Measurements from ENCODE around the gene SLC12A5. TPM values are rescaled to one million over a fixed set of nuclear protein-coding genes. Genes with fewer than 3 reads are reported as not detected.

SLC12A5 gene
- total RNA-seq, 1 donor from 2014 or later: 5.1 TPM

GRCh38 chr20:46004187-46004586, 24.8 kb upstream of the SLC12A5 start:
- H3K27me3 Mint-ChIP-seq: peaks cover 53% of the 10 kb centered on the region
- no peak overlapping the region for H3K27ac Mint-ChIP-seq
- DNase-seq (ENCODE audit: extremely low spot score, unreplicated experiment): no peak
- no peaks in the 10 kb centered on the region for H3K36me3 Mint-ChIP-seq
- no peaks in the 10 kb centered on the region for H3K9me3 Mint-ChIP-seq
- H3K4me3 Mint-ChIP-seq: no peak overlapping the region
- peaks cover 5% of the 10 kb centered on the region for H3K4me1 Mint-ChIP-seq (ENCODE audit: unreplicated experiment)
- no peak for TF ChIP-seq CTCF (conservative IDR thresholded peaks at IDR 0.05)

DNA sequence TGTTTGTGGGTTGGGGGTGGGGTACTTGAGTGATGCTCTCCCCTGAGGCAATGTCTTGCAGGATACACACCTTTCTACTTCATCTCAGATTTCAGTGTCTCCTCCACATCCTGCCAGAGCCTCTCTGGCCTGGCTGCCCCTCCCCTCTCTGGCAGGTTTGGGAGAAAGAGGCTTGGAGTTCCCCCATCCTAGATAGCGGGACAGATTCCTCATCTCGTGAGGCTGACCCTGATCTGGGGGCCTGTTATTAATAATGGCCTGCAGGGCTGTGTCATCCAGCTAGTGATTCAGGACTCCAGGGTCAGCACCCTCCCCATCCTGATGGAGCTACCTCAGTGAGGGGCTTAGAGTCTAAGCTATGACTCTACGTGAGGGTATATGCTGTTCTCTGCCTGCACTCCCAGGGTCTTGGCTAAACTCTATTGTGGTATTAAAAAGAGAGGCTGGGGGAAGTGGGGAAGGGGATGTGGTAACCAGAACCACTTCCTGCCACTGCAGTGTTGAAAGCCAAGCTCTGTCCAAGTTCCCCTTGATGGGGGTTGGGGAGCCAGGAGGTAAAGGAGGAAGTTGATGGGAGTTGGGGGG, 24.0 kb upstream of the SLC12A5 start:
- H3K4me3 Mint-ChIP-seq: no peak overlapping the region

DNA sequence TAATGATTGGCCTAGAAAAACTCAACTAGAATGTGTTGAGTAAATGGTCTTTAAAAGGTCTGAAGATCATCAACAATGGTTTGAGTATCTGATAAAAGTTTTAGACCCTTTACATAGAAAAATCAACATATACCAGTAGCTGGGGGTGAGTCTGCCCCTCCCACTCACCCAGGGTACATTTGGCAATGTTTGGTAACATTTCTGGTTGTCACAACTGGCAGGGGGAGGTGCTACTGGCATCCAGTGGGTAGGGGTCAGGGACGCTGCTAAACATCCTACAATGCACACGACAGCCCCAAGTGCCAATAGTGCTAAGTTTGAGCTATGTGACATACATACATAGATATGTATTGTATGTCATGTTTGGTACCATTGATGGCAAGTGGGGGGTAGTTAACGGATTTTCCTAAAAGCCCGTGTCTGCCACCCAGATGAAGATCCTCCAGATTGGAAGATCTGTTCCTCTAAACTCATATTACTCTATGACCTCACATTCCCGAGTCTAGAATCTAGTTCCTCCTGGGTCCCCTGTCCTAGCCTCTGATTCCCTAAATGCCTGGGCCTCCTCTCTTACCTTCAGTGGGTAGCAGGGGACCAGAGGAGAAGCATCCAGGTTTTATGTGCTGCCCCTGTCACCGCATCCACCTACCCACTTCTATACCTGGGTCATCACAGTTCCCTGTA, 22.9 kb upstream of the SLC12A5 start:
- Mint-ChIP-seq H3K27me3 (peaks cover 58% of the 10 kb centered on the region), H3K4me1 (ENCODE audit: unreplicated experiment) (peaks cover 5% of the 10 kb centered on the region), H3K4me3 (no peak overlapping the region), H3K27ac (no peak overlapping the region), H3K9me3 (no peaks in the 10 kb centered on the region), H3K36me3 (no peaks in the 10 kb centered on the region)
- no peak for DNase-seq (ENCODE audit: extremely low spot score, unreplicated experiment)
- no peak for TF ChIP-seq CTCF (conservative IDR thresholded peaks at IDR 0.05)

More for the DNA sequence above, 24.0 kb upstream of the SLC12A5 start:
- H3K27ac Mint-ChIP-seq: no peak overlapping the region
- H3K36me3 Mint-ChIP-seq: no peaks in the 10 kb centered on the region
- H3K9me3 Mint-ChIP-seq: no peaks in the 10 kb centered on the region
- no peak for DNase-seq (ENCODE audit: extremely low spot score, unreplicated experiment)
- TF ChIP-seq CTCF (conservative IDR thresholded peaks at IDR 0.05): no peak
- H3K27me3 Mint-ChIP-seq: peaks cover 55% of the 10 kb centered on the region
- H3K4me1 Mint-ChIP-seq (ENCODE audit: unreplicated experiment): peaks cover 5% of the 10 kb centered on the region

GRCh38 chr20:46006964-46007363, 22.1 kb upstream of the SLC12A5 start:
- Mint-ChIP-seq H3K36me3 (no peaks in the 10 kb centered on the region), H3K4me1 (ENCODE audit: unreplicated experiment) (peaks cover 5% of the 10 kb centered on the region), H3K27me3 (peaks cover 66% of the 10 kb centered on the region)

DNA sequence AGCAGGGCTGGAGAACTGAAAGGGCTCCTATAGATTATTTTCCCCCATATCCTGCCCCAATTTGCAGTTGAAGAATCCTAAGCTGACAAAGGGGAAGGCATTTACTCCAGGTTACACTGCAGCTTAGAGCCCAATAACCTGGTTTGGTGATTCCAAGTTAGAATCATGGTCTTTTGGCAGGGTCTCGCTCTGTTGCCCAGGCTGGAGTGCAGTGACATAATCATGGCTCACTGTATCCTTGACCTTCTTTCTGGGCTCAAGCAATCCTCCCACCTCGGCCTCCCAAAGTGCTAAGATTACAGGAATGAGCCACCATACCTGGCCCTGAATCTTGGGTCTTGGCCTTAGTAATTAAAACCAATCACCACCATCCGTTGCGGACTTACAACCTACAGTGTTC, 21.3 kb upstream of the SLC12A5 start:
- DNase-seq (ENCODE audit: extremely low spot score, unreplicated experiment): no peak
- no peak overlapping the region for H3K27ac Mint-ChIP-seq
- no peak for TF ChIP-seq CTCF (conservative IDR thresholded peaks at IDR 0.05)
- H3K4me3 Mint-ChIP-seq: no peak overlapping the region
- H3K9me3 Mint-ChIP-seq: no peaks in the 10 kb centered on the region
- H3K4me1 Mint-ChIP-seq (ENCODE audit: unreplicated experiment): peaks cover 5% of the 10 kb centered on the region
- H3K36me3 Mint-ChIP-seq: no peaks in the 10 kb centered on the region
- peaks cover 72% of the 10 kb centered on the region for H3K27me3 Mint-ChIP-seq

More at GRCh38 chr20:46006964-46007363, 22.1 kb upstream of the SLC12A5 start:
- no peak for DNase-seq (ENCODE audit: extremely low spot score, unreplicated experiment)
- no peak overlapping the region for H3K4me3 Mint-ChIP-seq
- TF ChIP-seq CTCF (conservative IDR thresholded peaks at IDR 0.05): no peak
- no peaks in the 10 kb centered on the region for H3K9me3 Mint-ChIP-seq
- H3K27ac Mint-ChIP-seq: no peak overlapping the region
